NB4 (cell line): ENCODE results near the gene RGL1.

Source experiments
- DNase-seq: peaks from one replicate; pipeline ENCODE4 v3.0.0; 2010; ENCODE audit warnings: low read depth
- H3K4me3 ChIP-seq: one replicate; pipeline ENCODE4 v1.5.1; 2011; ENCODE audit warnings: mild to moderate bottlenecking, low read depth, low read length, moderate library complexity
- CTCF ChIP-seq: IDR thresholded peaks from one replicate; pipeline ENCODE4 v1.5.1; 2012; ENCODE audit warnings: low read depth, low read length
- MAX ChIP-seq: IDR thresholded peaks from 2 replicates; pipeline ENCODE4 v1.6.1; 2011; ENCODE audit warnings: low read depth, low read length
- MYC ChIP-seq: IDR thresholded peaks from 2 replicates; pipeline ENCODE4 v1.6.1; 2011; ENCODE audit warnings: low read depth, low read length
- POLR2A ChIP-seq: IDR thresholded peaks from 2 replicates; pipeline ENCODE4 v1.6.1; 2011; ENCODE audit warnings: mild to moderate bottlenecking; ENCODE audit not compliant: insufficient read length; ENCODE audit errors: extremely low read depth

The RGL1 gene

GRCh38 chr1:183840140-183840539 is 35.2 kb downstream of the RGL1 start:
- no peak for TF ChIP-seq POLR2A
- TF ChIP-seq MAX: no peak
- TF ChIP-seq MYC: no peak
- no peak for TF ChIP-seq CTCF
- no peak for DNase-seq

GRCh38 chr1:183841550-183841949 is 36.6 kb downstream of the RGL1 start:
- TF ChIP-seq CTCF (no peak), MAX (no peak), POLR2A (no peak), MYC (no peak)
- no peak for DNase-seq
- no peak overlapping the region for H3K4me3 ChIP-seq

More at GRCh38 chr1:183840140-183840539, 35.2 kb downstream of the RGL1 start:
- H3K4me3 ChIP-seq: no peak overlapping the region

GRCh38 chr1:183841950-183842794 is 37.3 kb downstream of the RGL1 start:
- DNase-seq: no peak
- H3K4me3 ChIP-seq: no peak overlapping the region
- TF ChIP-seq MYC (no peak), CTCF (no peak), MAX (no peak), POLR2A (no peak)

GRCh38 chr1:183842795-183843144 is 37.9 kb downstream of the RGL1 start:
- TF ChIP-seq CTCF: no peak
- TF ChIP-seq POLR2A: no peak
- TF ChIP-seq MYC: no peak
- no peak for TF ChIP-seq MAX
- no peak for DNase-seq
- no peak overlapping the region for H3K4me3 ChIP-seq

- TF ChIP-seq POLR2A: no peak
- TF ChIP-seq MAX: no peak
- no peak for TF ChIP-seq MYC
- TF ChIP-seq CTCF: no peak
- DNase-seq: no peak
- no peak overlapping the region for H3K4me3 ChIP-seq
Observed at GRCh38 chr1:183844806-183845205, 39.9 kb downstream of the RGL1 start.
